BLaER1 (cell line): Measurements from ENCODE around the gene SEMA6A.

Experiments used
- H3K27ac ChIP-seq: shearing (Covaris generic); formaldehyde crosslinking; 2 replicates; pipeline ENCODE4 v1.8.1; 2022
- H3K27me3 ChIP-seq: shearing (Covaris generic); formaldehyde crosslinking; 2 replicates; pipeline ENCODE4 v1.8.1; 2022
- H3K36me3 ChIP-seq: shearing (Covaris generic); formaldehyde crosslinking; 2 replicates; pipeline ENCODE4 v1.8.1; 2022
- H3K4me1 ChIP-seq: shearing (Covaris generic); formaldehyde crosslinking; 2 replicates; pipeline ENCODE4 v1.8.1; 2022
- H3K4me2 ChIP-seq: shearing (Covaris generic); formaldehyde crosslinking; 2 replicates; pipeline ENCODE4 v1.8.1; 2022
- H3K4me3 ChIP-seq: shearing (Covaris generic); formaldehyde crosslinking; 2 replicates; pipeline ENCODE4 v1.8.1; 2022
- H3K9ac ChIP-seq: shearing (Covaris generic); formaldehyde crosslinking; 2 replicates; pipeline ENCODE4 v1.8.1; 2022
- H3K9me3 ChIP-seq: shearing (Covaris generic); formaldehyde crosslinking; 2 replicates; pipeline ENCODE4 v1.8.1; 2022
- H4K20me1 ChIP-seq: shearing (Covaris generic); formaldehyde crosslinking; 2 replicates; pipeline ENCODE4 v1.8.1; 2022
- Cebpa-rat ChIP-seq: shearing (Covaris generic); IDR thresholded peaks from 2 replicates; pipeline ENCODE4 v1.8.1; 2022

The SEMA6A gene

GRCh38 chr5:116402235-116402634, 172.4 kb downstream of the SEMA6A start:
- Histone ChIP-seq H3K4me1 (no peaks in the 10 kb centered on the region), H3K4me2 (no peak overlapping the region), H3K36me3 (no peaks in the 10 kb centered on the region), H3K27me3 (no peaks in the 10 kb centered on the region), H3K9ac (no peak overlapping the region), H3K4me3 (no peak overlapping the region), H4K20me1 (no peaks in the 10 kb centered on the region), H3K9me3 (no peaks in the 10 kb centered on the region), H3K27ac (no peak overlapping the region)
- TF ChIP-seq Cebpa-rat, result no peak

GRCh38 chr5:116401576-116401975, 173.0 kb downstream of the SEMA6A start:
- Histone ChIP-seq H3K27me3 (no peaks in the 10 kb centered on the region), H3K9me3 (no peaks in the 10 kb centered on the region), H3K4me1 (no peaks in the 10 kb centered on the region), H3K4me3 (no peak overlapping the region), H3K4me2 (no peak overlapping the region), H3K36me3 (no peaks in the 10 kb centered on the region), H3K27ac (no peak overlapping the region), H3K9ac (no peak overlapping the region), H4K20me1 (no peaks in the 10 kb centered on the region)
- TF ChIP-seq Cebpa-rat, result no peak

GRCh38 chr5:116396476-116397099, 178.0 kb downstream of the SEMA6A start:
- TF ChIP-seq Cebpa-rat, result no peak
- H3K36me3 ChIP-seq, result no peaks in the 10 kb centered on the region
- H3K9me3 ChIP-seq, result no peaks in the 10 kb centered on the region
- no peaks in the 10 kb centered on the region for H4K20me1 ChIP-seq
- no peak overlapping the region for H3K27ac ChIP-seq
- H3K4me3 ChIP-seq, result no peak overlapping the region
- H3K4me1 ChIP-seq, result no peaks in the 10 kb centered on the region
- H3K9ac ChIP-seq, result no peak overlapping the region
- no peak overlapping the region for H3K4me2 ChIP-seq
- H3K27me3 ChIP-seq, result no peaks in the 10 kb centered on the region

- no peaks in the 10 kb centered on the region for H3K4me1 ChIP-seq
- no peaks in the 10 kb centered on the region for H3K36me3 ChIP-seq
- H3K4me2 ChIP-seq, result no peak overlapping the region
- TF ChIP-seq Cebpa-rat, result no peak
- no peaks in the 10 kb centered on the region for H3K9me3 ChIP-seq
- H3K27ac ChIP-seq, result no peak overlapping the region
- no peaks in the 10 kb centered on the region for H4K20me1 ChIP-seq
- H3K4me3 ChIP-seq, result no peak overlapping the region
- no peak overlapping the region for H3K9ac ChIP-seq
- no peaks in the 10 kb centered on the region for H3K27me3 ChIP-seq
Observed at GRCh38 chr5:116395631-116396203, 178.9 kb downstream of the SEMA6A start.

GRCh38 chr5:116395226-116395625, 179.4 kb downstream of the SEMA6A start:
- no peak overlapping the region for H3K27ac ChIP-seq
- no peak for TF ChIP-seq Cebpa-rat
- H3K36me3 ChIP-seq, result no peaks in the 10 kb centered on the region
- no peak overlapping the region for H3K4me3 ChIP-seq
- no peaks in the 10 kb centered on the region for H3K27me3 ChIP-seq
- no peak overlapping the region for H3K9ac ChIP-seq
- no peaks in the 10 kb centered on the region for H3K4me1 ChIP-seq
- no peaks in the 10 kb centered on the region for H3K9me3 ChIP-seq
- no peaks in the 10 kb centered on the region for H4K20me1 ChIP-seq
- H3K4me2 ChIP-seq, result no peak overlapping the region

GRCh38 chr5:116394186-116394867, 180.3 kb downstream of the SEMA6A start:
- Histone ChIP-seq H3K4me2 (no peak overlapping the region), H3K4me3 (no peak overlapping the region), H3K36me3 (no peaks in the 10 kb centered on the region), H3K9me3 (no peaks in the 10 kb centered on the region), H3K27ac (no peak overlapping the region), H3K27me3 (no peaks in the 10 kb centered on the region), H3K9ac (no peak overlapping the region), H4K20me1 (no peaks in the 10 kb centered on the region), H3K4me1 (peaks cover 4% of the 10 kb centered on the region)
- TF ChIP-seq Cebpa-rat, result no peak
